H9 (cell line): Measurements from ENCODE around the gene BBS4. TPM values are rescaled to one million over a fixed set of nuclear protein-coding genes. Genes with fewer than 3 reads are reported as not detected.

ENCODE experiments used
- DNase-seq: peaks from one replicate; pipeline ENCODE4 v3.0.0-alpha.2; 2017
- H2AFZ ChIP-seq: one replicate; pipeline ENCODE4 v1.6.1; 2013; ENCODE audit warnings: mild to moderate bottlenecking, low read length, control low read depth, moderate library complexity
- H2AK5ac ChIP-seq: 2 replicates; pipeline ENCODE4 v1.6.1; 2013; ENCODE audit warnings: low read length, control low read depth, mixed read lengths; ENCODE audit not compliant: insufficient read length
- H2BK120ac ChIP-seq: one replicate; pipeline ENCODE4 v1.6.1; 2013; ENCODE audit warnings: low read depth, mild to moderate bottlenecking, low read length, control low read depth, inconsistent platforms; ENCODE audit not compliant: poor library complexity, severe bottlenecking
- H2BK12ac ChIP-seq: 2 replicates; pipeline ENCODE4 v1.6.1; 2013; ENCODE audit warnings: low read length, control low read depth, mixed read lengths, low read depth; ENCODE audit not compliant: insufficient read length
- H2BK15ac ChIP-seq: 2 replicates; pipeline ENCODE4 v1.6.1; 2013; ENCODE audit warnings: low read depth, low read length, control low read depth
- H2BK20ac ChIP-seq: one replicate; pipeline ENCODE4 v1.6.1; 2013; ENCODE audit warnings: low read depth, mild to moderate bottlenecking, low read length, control low read depth, inconsistent platforms; ENCODE audit not compliant: poor library complexity, severe bottlenecking
- H2BK5ac ChIP-seq: 2 replicates; pipeline ENCODE4 v1.6.1; 2013; ENCODE audit warnings: low read length, control low read depth, mixed read lengths; ENCODE audit not compliant: insufficient read length
- H3K14ac ChIP-seq: 2 replicates; pipeline ENCODE4 v1.6.1; 2013; ENCODE audit warnings: low read length, control low read depth; ENCODE audit not compliant: insufficient read depth
- H3K18ac ChIP-seq: 2 replicates; pipeline ENCODE4 v1.6.1; 2013; ENCODE audit warnings: low read depth, mild to moderate bottlenecking, mixed read lengths, low read length, control low read depth; ENCODE audit not compliant: insufficient read length
- H3K23ac ChIP-seq: 2 replicates; pipeline ENCODE4 v1.6.1; 2013; ENCODE audit warnings: low read length, control low read depth, mixed read lengths, low read depth; ENCODE audit not compliant: insufficient read length
- H3K23me2 ChIP-seq: 2 replicates; pipeline ENCODE4 v1.6.1; 2013; ENCODE audit warnings: low read depth, mild to moderate bottlenecking, mixed read lengths, low read length, control low read depth; ENCODE audit not compliant: insufficient read length, poor library complexity, severe bottlenecking
- H3K27ac ChIP-seq: 2 replicates; pipeline ENCODE4 v1.5.1; 2013; ENCODE audit warnings: low read length, control low read depth, mixed read lengths, low read depth; ENCODE audit not compliant: insufficient read length
- H3K27me3 ChIP-seq: 2 replicates; pipeline ENCODE4 v1.6.1; 2013; ENCODE audit warnings: low read length, control low read depth, inconsistent platforms; ENCODE audit not compliant: insufficient read depth
- H3K4ac ChIP-seq: 2 replicates; pipeline ENCODE4 v1.6.1; 2013; ENCODE audit warnings: low read depth, mild to moderate bottlenecking, control low read depth, inconsistent platforms, low read length, moderate library complexity
- H3K4me1 ChIP-seq: 2 replicates; pipeline ENCODE4 v1.6.1; 2013; ENCODE audit warnings: low read length, control low read depth, inconsistent platforms; ENCODE audit not compliant: insufficient read depth
- H3K4me2 ChIP-seq: 2 replicates; pipeline ENCODE4 v1.6.1; 2013; ENCODE audit warnings: low read length, control low read depth, mixed read lengths; ENCODE audit not compliant: insufficient read length, insufficient read depth
- H3K56ac ChIP-seq: 2 replicates; pipeline ENCODE4 v1.6.1; 2013; ENCODE audit warnings: low read depth, mild to moderate bottlenecking, mixed read lengths, low read length, control low read depth; ENCODE audit not compliant: insufficient read length
- H3K79me1 ChIP-seq: 2 replicates; pipeline ENCODE4 v1.6.1; 2013; ENCODE audit warnings: low read depth, mild to moderate bottlenecking, moderate library complexity, low read length, control low read depth, inconsistent platforms; ENCODE audit not compliant: insufficient read depth, poor library complexity, severe bottlenecking
- H3K79me2 ChIP-seq: 2 replicates; pipeline ENCODE4 v1.6.1; 2013; ENCODE audit warnings: low read length, control low read depth, inconsistent platforms; ENCODE audit not compliant: insufficient read depth
- H3K9ac ChIP-seq: 2 replicates; pipeline ENCODE4 v1.6.1; 2013; ENCODE audit warnings: low read length, control low read depth, mixed read lengths; ENCODE audit not compliant: insufficient read length; ENCODE audit errors: extremely low read depth
- H3K9me3 ChIP-seq: one replicate; pipeline ENCODE4 v1.6.1; 2013; ENCODE audit warnings: low read depth, low read length, inconsistent platforms; ENCODE audit not compliant: control insufficient read depth
- H3T11ph ChIP-seq: one replicate; pipeline ENCODE4 v1.6.1; 2013; ENCODE audit warnings: mild to moderate bottlenecking, low read length, control low read depth, inconsistent platforms
- H4K20me1 ChIP-seq: one replicate; pipeline ENCODE4 v1.6.1; 2013; ENCODE audit not compliant: control insufficient read depth, insufficient read length, insufficient read depth
- H4K5ac ChIP-seq: 2 replicates; pipeline ENCODE4 v1.6.1; 2013; ENCODE audit warnings: low read depth, mild to moderate bottlenecking, mixed read lengths, low read length, control low read depth; ENCODE audit not compliant: insufficient read length
- H4K8ac ChIP-seq: replicated peaks from 2 replicates; pipeline ENCODE4 v1.6.1; 2013; ENCODE audit warnings: low read length, control low read depth, mixed read lengths, low read depth; ENCODE audit not compliant: insufficient read length
- H4K91ac ChIP-seq: 2 replicates; pipeline ENCODE4 v1.6.1; 2013; ENCODE audit warnings: low read depth, mild to moderate bottlenecking, moderate library complexity, mixed read lengths, low read length, control low read depth; ENCODE audit not compliant: insufficient read length
- H3K27ac Mint-ChIP-seq, 3 experiments: 2 replicates in 2 of 3; 3 replicates in 1 of 3; pipeline ENCODE4 v1.8.0; 2020 to 2021; ENCODE audit warnings: mixed read lengths in 3 of 3, mild to moderate bottlenecking in 1 of 3, moderate library complexity in 1 of 3
- H3K27me3 Mint-ChIP-seq: 2 replicates; pipeline ENCODE4 v1.8.0; 2021; ENCODE audit warnings: low read depth, mild to moderate bottlenecking, moderate library complexity, mixed read lengths
- H3K36me3 Mint-ChIP-seq, 3 experiments: 2 replicates in 2 of 3; 3 replicates in 1 of 3; pipeline ENCODE4 v1.8.0; 2020 to 2021; ENCODE audit warnings: low read depth in 3 of 3, mixed read lengths in 3 of 3; ENCODE audit not compliant: insufficient read depth in 1 of 3
- H3K4me1 Mint-ChIP-seq, 2 experiments: 2 replicates each; pipeline ENCODE4 v1.8.0; 2020; ENCODE audit warnings: mixed read lengths in 2 of 2
- H3K4me3 Mint-ChIP-seq, 2 experiments: 2 replicates in 1 of 2; 3 replicates in 1 of 2; pipeline ENCODE4 v1.8.0; 2020 to 2021; ENCODE audit warnings: mild to moderate bottlenecking in 2 of 2, mixed read lengths in 2 of 2, moderate library complexity in 1 of 2
- H3K9me3 Mint-ChIP-seq, 2 experiments: 2 replicates in 1 of 2; 3 replicates in 1 of 2; pipeline ENCODE4 v1.8.0; 2020; ENCODE audit warnings: mild to moderate bottlenecking in 2 of 2, mixed read lengths in 2 of 2, moderate library complexity in 1 of 2
- CTCF ChIP-seq: fragments of 200-600 bp; sonication (generic); conservative IDR thresholded peaks from 3 replicates; pipeline ENCODE4 v1.8.0; 2021; ENCODE audit warnings: antibody characterized with exemption, mild to moderate bottlenecking
- WGBS: extraction: QIAGEN DNeasy Blood & Tissue Kit; methylation state at CpG from one replicate; pipeline ENCODE4 v1.1.7; 2013; ENCODE audit warnings: missing lambda C conversion rate, low lambda C conversion rate, mixed read lengths; ENCODE audit not compliant: insufficient read length; ENCODE audit errors: extremely low coverage; 5-methylcytosine and 5-hydroxymethylcytosine counted together
- total RNA-seq: library from RNA; stranded (reverse); gene quantifications from 2 replicates; pipeline ENCODE4 v1.2.1, GENCODE V29; 2021

The BBS4 gene
- total RNA-seq, 1 experiment from 2014 or later, result 27.3 TPM

- Histone ChIP-seq H2BK5ac (no peak overlapping the region), H4K5ac (no peak overlapping the region), H2BK120ac (no peak overlapping the region), H4K20me1 (no peaks in the 10 kb centered on the region), H3K4me1 (no peaks in the 10 kb centered on the region), H3K9ac (no peak overlapping the region), H3K18ac (no peak overlapping the region), H3K23ac (no peak overlapping the region), H3K14ac (no peak overlapping the region), H2BK15ac (no peak overlapping the region), H2AFZ (no peak overlapping the region), H4K8ac (no peak overlapping the region), H3K23me2 (no peaks in the 10 kb centered on the region), H3K27ac (no peak overlapping the region), H3K4ac (no peak overlapping the region), H3K27me3 (no peaks in the 10 kb centered on the region), H3K79me2 (no peaks in the 10 kb centered on the region; the same call in 1 of the 2 replicates), H3K56ac (no peak overlapping the region), H2AK5ac (no peak overlapping the region), H2BK20ac (no peak overlapping the region), H2BK12ac (no peak overlapping the region), H3K9me3 (no peaks in the 10 kb centered on the region), H4K91ac (no peak overlapping the region), H3K79me1 (no peaks in the 10 kb centered on the region), H3T11ph (no peak overlapping the region), H3K4me2 (no peak overlapping the region)
- Mint-ChIP-seq H3K27ac (no peak overlapping the region), H3K27me3 (no peaks in the 10 kb centered on the region), H3K4me3 (no peak overlapping the region), H3K9me3 (peaks cover 2% of the 10 kb centered on the region in 2 experiments; a peak in 2 of 5 replicates), H3K4me1 (no peaks in the 10 kb centered on the region), H3K36me3 (peaks cover 5 to 51% (median 37%) of the 10 kb centered on the region in 3 experiments)
- no peak for DNase-seq
- WGBS, result no CpG with 5 or more reads among the region's 9 CpGs
- no peak for TF ChIP-seq CTCF
Measured at GRCh38 chr15:72751751-72752455, 65.9 kb downstream of the BBS4 start.
